ENCODE results near the gene GJB3. TPM values are rescaled to one million over a fixed set of nuclear protein-coding genes. Genes with fewer than 3 reads are reported as not detected.
A peak's percentile ranks its signal among the peaks of the same experiment; 100 is the strongest.

The GJB3 gene
- total RNA-seq, 1 donor from 2014 or later = not detected

DNA sequence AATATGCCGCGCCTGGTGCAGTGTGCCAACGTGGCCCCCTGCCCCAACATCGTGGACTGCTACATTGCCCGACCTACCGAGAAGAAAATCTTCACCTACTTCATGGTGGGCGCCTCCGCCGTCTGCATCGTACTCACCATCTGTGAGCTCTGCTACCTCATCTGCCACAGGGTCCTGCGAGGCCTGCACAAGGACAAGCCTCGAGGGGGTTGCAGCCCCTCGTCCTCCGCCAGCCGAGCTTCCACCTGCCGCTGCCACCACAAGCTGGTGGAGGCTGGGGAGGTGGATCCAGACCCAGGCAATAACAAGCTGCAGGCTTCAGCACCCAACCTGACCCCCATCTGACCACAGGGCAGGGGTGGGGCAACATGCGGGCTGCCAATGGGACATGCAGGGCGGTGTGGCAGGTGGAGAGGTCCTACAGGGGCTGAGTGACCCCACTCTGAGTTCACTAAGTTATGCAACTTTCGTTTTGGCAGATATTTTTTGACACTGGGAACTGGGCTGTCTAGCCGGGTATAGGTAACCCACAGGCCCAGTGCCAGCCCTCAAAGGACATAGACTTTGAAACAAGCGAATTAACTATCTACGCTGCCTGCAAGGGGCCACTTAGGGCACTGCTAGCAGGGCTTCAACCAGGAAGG, 4.3 kb downstream of the GJB3 start:
- Histone ChIP-seq H3K27ac (ENCODE audit: low read depth, low read length) (no peak overlapping the region), H3K27me3 (ENCODE audit: control insufficient read depth in 3 of 3, insufficient read depth in 3 of 3, low read length in 3 of 3) (peaks cover 21 to 45% (median 36%) of the 10 kb centered on the region in 3 donors), H3K4me3 (ENCODE audit: low read length in 3 of 3) (no peak overlapping the region), H3K4me1 (ENCODE audit: control insufficient read depth in 3 of 3, insufficient read depth in 3 of 3, low read length in 3 of 3) (peaks cover 24 to 26% (median 26%) of the 10 kb centered on the region in 3 donors), H3K36me3 (ENCODE audit: control insufficient read depth in 3 of 3, insufficient read depth in 3 of 3, low read length in 3 of 3) (no peaks in the 10 kb centered on the region), H3K9ac (ENCODE audit: low read depth in 1 of 3, low read length in 3 of 3) (no peak overlapping the region), H3K9me3 (ENCODE audit: control insufficient read depth in 3 of 3, low read length in 3 of 3) (no peaks in the 10 kb centered on the region)

DNA sequence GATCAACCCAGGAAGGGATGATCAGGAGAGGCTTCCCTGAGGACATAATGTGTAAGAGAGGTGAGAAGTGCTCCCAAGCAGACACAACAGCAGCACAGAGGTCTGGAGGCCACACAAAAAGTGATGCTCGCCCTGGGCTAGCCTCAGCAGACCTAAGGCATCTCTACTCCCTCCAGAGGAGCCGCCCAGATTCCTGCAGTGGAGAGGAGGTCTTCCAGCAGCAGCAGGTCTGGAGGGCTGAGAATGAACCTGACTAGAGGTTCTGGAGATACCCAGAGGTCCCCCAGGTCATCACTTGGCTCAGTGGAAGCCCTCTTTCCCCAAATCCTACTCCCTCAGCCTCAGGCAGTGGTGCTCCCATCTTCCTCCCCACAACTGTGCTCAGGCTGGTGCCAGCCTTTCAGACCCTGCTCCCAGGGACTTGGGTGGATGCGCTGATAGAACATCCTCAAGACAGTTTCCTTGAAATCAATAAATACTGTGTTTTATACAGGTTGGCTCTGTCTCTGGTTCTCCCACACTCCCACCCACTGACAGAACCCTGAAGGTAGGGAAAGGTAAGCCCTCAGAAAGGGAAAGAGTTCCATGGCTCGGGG, 5.0 kb downstream of the GJB3 start:
- Histone ChIP-seq H3K9ac (ENCODE audit: low read depth in 1 of 3, low read length in 3 of 3) (no peak overlapping the region), H3K4me1 (ENCODE audit: control insufficient read depth in 3 of 3, insufficient read depth in 3 of 3, low read length in 3 of 3) (peaks cover 22 to 27% (median 24%) of the 10 kb centered on the region in 3 donors), H3K4me3 (ENCODE audit: low read length in 3 of 3) (no peak overlapping the region), H3K27me3 (ENCODE audit: control insufficient read depth in 3 of 3, insufficient read depth in 3 of 3, low read length in 3 of 3) (peaks cover 18 to 39% (median 30%) of the 10 kb centered on the region in 3 donors), H3K36me3 (ENCODE audit: control insufficient read depth in 3 of 3, insufficient read depth in 3 of 3, low read length in 3 of 3) (no peaks in the 10 kb centered on the region), H3K27ac (ENCODE audit: low read depth, low read length) (no peak overlapping the region), H3K9me3 (ENCODE audit: control insufficient read depth in 3 of 3, low read length in 3 of 3) (no peaks in the 10 kb centered on the region)

DNA sequence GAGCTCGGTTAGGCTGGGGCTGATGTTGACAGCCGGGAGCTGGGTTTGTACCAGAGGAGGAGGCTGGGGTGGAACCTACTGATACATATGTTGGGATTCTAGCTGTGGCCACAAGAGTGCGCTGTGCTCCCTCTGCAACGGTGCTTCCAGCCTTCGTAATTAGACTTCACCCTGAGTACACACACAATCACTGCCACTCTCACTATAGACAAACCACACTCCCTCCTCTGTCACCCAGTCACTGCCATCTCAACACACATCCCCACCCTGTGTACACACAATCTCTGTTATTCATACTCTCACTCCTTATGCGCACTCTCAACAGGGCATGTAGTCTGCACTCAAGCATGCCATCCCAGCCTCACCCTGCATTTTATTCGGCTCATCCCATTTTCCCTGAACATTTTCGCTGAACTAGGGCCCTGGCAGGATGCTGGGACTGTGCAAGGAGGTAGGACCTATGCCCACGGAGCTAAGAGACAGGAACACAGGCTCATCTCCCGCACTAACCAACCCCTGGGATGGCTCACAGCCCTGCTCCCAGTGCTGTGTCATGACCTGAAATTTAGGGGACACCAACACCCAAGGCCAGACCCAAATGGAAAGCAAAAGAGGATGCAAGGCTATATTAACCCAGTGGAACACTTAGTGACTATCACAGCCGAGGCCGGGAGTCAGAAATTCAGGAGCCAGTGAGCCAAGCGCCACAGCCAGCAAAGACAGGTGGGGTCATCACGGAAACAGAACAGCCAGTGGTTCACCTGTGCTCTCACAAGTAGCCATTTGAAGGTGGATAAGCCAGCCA, 5.7 kb downstream of the GJB3 start:
- Histone ChIP-seq H3K36me3 (ENCODE audit: control insufficient read depth in 3 of 3, insufficient read depth in 3 of 3, low read length in 3 of 3) (no peaks in the 10 kb centered on the region), H3K9me3 (ENCODE audit: control insufficient read depth in 3 of 3, low read length in 3 of 3) (no peaks in the 10 kb centered on the region), H3K27me3 (ENCODE audit: control insufficient read depth in 3 of 3, insufficient read depth in 3 of 3, low read length in 3 of 3) (peaks cover 11 to 32% (median 23%) of the 10 kb centered on the region in 3 donors), H3K4me1 (ENCODE audit: control insufficient read depth in 3 of 3, insufficient read depth in 3 of 3, low read length in 3 of 3) (peaks cover 16 to 22% (median 19%) of the 10 kb centered on the region in 3 donors), H3K4me3 (ENCODE audit: low read length in 3 of 3) (no peak overlapping the region), H3K27ac (ENCODE audit: low read depth, low read length) (no peak overlapping the region), H3K9ac (ENCODE audit: low read depth in 1 of 3, low read length in 3 of 3) (no peak overlapping the region)

DNA sequence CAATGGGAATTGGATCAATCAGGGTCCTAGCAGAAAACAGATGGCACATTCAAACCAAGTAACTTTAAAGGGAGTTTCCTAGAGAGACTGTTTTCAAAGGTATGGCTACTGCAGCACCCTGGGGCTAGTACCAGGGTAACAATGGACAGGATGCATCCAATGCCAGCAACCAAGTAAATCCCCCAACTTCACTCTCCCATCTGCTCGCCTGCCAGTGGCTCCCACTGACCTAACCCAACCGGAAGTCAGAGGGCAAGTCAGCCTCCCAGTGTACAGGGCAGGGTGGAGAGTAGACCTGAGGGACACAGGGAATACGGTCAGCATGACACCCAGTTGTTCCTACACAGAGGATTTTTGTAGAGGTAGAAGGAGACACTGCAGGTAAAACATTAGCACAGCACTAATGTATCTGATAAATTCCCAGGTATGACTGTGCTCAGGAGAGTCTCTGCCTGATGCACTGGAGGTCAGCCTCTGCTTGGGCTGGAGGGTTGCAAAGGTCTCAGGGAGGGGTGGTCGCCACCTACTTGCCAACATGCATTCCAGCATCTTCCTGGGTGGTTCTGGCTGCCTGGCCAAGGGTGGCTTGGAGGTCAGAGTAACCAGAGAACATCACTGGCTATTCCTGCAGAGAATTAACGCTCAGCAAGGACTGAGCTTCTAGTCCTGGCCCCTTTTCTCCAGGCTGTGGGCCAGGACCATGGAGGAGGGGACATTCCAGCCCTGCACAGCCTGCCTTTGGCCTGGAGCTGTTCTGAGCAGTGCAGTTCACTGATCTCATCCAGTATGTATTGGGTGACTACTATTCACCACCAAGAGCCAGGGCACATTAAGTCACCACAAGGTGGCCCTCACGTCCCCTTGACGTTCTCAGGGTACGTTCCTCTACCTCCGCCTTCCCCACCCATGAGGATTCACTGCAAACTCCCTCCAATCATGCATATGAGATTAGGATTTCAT, 6.7 kb downstream of the GJB3 start:
- Histone ChIP-seq H3K4me1 (ENCODE audit: control insufficient read depth in 3 of 3, insufficient read depth in 3 of 3, low read length in 3 of 3) (peaks cover 19 to 25% (median 22%) of the 10 kb centered on the region in 3 donors), H3K27ac (ENCODE audit: low read depth, low read length) (peak overlapping the region; percentile 30)

DNA sequence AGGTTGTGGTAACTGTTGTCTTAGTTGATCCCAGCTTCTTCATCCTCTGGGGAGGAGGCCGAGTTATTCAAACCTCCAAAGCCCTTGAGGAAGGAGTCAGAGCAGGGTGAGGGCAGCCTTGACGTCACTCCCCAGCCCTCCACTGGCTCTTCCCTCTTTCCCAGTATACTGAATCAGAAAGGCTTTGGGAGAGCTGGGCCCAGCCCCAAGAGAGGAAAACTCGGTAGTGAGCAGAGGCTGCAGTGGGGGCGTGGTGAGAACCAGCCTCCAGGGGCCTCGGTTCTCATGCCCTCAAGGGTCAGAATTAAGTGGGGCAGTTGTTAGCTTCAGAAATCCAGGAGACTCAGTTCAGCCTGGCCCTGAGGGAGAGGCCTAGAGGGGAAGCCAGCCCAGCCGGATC, 10.0 kb downstream of the GJB3 start:
- Histone ChIP-seq H3K9ac (ENCODE audit: low read depth in 1 of 3, low read length in 3 of 3) (no peak overlapping the region), H3K4me3 (ENCODE audit: low read length in 3 of 3) (no peak overlapping the region), H3K27ac (ENCODE audit: low read depth, low read length) (peak overlapping the region; percentile 71), H3K27me3 (ENCODE audit: control insufficient read depth in 3 of 3, insufficient read depth in 3 of 3, low read length in 3 of 3) (peaks cover 12 to 24% (median 13%) of the 10 kb centered on the region in 3 donors), H3K36me3 (ENCODE audit: control insufficient read depth in 3 of 3, insufficient read depth in 3 of 3, low read length in 3 of 3) (peaks cover 8 to 14% (median 10%) of the 10 kb centered on the region in 3 donors), H3K4me1 (ENCODE audit: control insufficient read depth in 3 of 3, insufficient read depth in 3 of 3, low read length in 3 of 3) (peaks cover 19 to 25% (median 22%) of the 10 kb centered on the region in 3 donors), H3K9me3 (ENCODE audit: control insufficient read depth in 3 of 3, low read length in 3 of 3) (no peaks in the 10 kb centered on the region)

More for the DNA sequence above, 6.7 kb downstream of the GJB3 start:
- Histone ChIP-seq H3K9me3 (ENCODE audit: control insufficient read depth in 3 of 3, low read length in 3 of 3) (no peaks in the 10 kb centered on the region), H3K4me3 (ENCODE audit: low read length in 3 of 3) (no peak overlapping the region), H3K36me3 (ENCODE audit: control insufficient read depth in 3 of 3, insufficient read depth in 3 of 3, low read length in 3 of 3) (no peaks in the 10 kb centered on the region), H3K9ac (ENCODE audit: low read depth in 1 of 3, low read length in 3 of 3) (peak overlapping the region in 1 of 3 donors; percentile 5), H3K27me3 (ENCODE audit: control insufficient read depth in 3 of 3, insufficient read depth in 3 of 3, low read length in 3 of 3) (peaks cover 3 to 29% (median 13%) of the 10 kb centered on the region in 3 donors)

DNA sequence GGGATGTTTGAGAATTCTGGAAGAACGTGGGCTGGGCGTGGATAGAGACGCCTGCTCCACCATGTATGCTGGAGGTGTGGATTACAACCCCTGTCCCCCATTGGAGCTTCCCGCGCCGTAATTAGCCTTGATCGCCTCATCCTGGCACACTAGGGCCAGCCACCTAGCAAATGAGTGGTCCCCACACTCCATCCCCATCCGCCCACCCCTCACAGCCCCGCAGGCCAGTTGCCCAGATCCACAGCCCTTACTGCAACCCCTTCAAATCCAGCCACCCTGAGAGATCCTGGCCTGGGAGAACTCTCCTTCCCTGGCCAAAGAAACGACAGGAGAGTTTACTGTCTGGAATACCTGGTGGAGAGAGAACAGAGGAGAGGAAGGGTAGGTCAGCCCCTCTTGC, 11.4 kb downstream of the GJB3 start:
- peak overlapping the region in 1 of 3 donors; percentile 32 for H3K9ac ChIP-seq (ENCODE audit: low read depth in 1 of 3, low read length in 3 of 3)
- H3K36me3 ChIP-seq (ENCODE audit: control insufficient read depth in 3 of 3, insufficient read depth in 3 of 3, low read length in 3 of 3) = peaks cover 8 to 19% (median 10%) of the 10 kb centered on the region in 3 donors
- H3K9me3 ChIP-seq (ENCODE audit: control insufficient read depth in 3 of 3, low read length in 3 of 3) = no peaks in the 10 kb centered on the region
- H3K4me1 ChIP-seq (ENCODE audit: control insufficient read depth in 3 of 3, insufficient read depth in 3 of 3, low read length in 3 of 3) = peaks cover 10 to 16% (median 15%) of the 10 kb centered on the region in 3 donors
- H3K27ac ChIP-seq (ENCODE audit: low read depth, low read length) = peak overlapping the region; percentile 71
- peak overlapping the region; percentile 14 to 43 (median 35) for H3K4me3 ChIP-seq (ENCODE audit: low read length in 3 of 3)
- H3K27me3 ChIP-seq (ENCODE audit: control insufficient read depth in 3 of 3, insufficient read depth in 3 of 3, low read length in 3 of 3) = peaks cover 12 to 20% (median 13%) of the 10 kb centered on the region in 3 donors

DNA sequence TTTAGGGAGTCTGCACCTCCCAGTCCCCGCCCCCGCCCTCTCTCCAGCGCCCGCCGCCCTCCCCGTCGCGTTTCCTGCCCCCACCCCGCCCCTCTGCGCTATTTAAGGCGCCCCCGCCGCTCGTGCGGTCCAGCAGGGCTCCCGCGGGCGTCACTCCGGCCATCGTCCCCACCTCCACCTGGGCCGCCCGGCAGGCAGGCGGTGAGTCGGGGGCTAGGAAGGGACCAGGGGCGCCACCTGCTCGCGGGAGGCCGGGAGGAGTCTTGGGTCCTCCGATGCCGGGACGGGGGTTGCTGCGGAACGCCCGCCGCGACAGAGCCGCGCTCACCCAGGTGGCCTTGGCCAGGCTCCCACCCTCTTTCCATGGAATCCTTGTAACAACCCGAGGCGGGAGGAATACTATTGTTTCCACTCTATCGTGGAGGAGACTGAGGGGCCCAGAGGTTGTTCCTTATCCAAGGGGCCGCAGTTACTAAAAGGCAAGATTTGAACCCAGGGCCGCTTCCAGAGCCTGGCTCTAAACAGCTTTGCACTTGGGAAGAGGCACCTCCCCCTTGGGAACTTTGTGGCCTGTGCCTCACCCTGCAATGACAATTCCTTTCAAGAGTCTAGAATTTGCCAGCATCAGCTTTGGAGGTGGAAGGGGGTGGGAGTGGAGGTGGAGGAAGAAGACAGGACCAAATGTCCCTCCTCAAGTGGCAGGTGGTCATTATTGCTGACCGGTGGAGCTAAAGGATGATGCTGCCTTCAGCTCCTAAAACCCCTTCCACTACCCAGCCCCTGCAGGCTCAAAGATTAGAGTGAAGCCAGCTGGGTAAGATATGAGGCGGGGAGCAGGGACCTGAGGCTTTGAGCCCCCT, 12.1 kb downstream of the GJB3 start, which contains the start of gene GJA4:
GJA4 (plus strand) TSS at position 132 of the 860 bp plus-strand sequence. CDS start 1,215 bp downstream, outside the sequence.
- Histone ChIP-seq H3K36me3 (ENCODE audit: control insufficient read depth in 3 of 3, insufficient read depth in 3 of 3, low read length in 3 of 3) (peaks cover 8 to 23% (median 10%) of the 10 kb centered on the region in 3 donors), H3K4me3 (ENCODE audit: low read length in 3 of 3) (peak within 1 kb of the TSS; percentile 54 to 67 (median 61)), H3K9me3 (ENCODE audit: control insufficient read depth in 3 of 3, low read length in 3 of 3) (no peaks in the 10 kb centered on the region), H3K4me1 (ENCODE audit: control insufficient read depth in 3 of 3, insufficient read depth in 3 of 3, low read length in 3 of 3) (peaks cover 3 to 10% (median 8%) of the 10 kb centered on the region in 3 donors), H3K9ac (ENCODE audit: low read depth in 1 of 3, low read length in 3 of 3) (peak within 1 kb of the TSS in 2 of 3 donors; percentile 62 to 76), H3K27me3 (ENCODE audit: control insufficient read depth in 3 of 3, insufficient read depth in 3 of 3, low read length in 3 of 3) (peaks cover 12 to 20% (median 13%) of the 10 kb centered on the region in 3 donors), H3K27ac (ENCODE audit: low read depth, low read length) (peak within 1 kb of the TSS; percentile 79)

DNA sequence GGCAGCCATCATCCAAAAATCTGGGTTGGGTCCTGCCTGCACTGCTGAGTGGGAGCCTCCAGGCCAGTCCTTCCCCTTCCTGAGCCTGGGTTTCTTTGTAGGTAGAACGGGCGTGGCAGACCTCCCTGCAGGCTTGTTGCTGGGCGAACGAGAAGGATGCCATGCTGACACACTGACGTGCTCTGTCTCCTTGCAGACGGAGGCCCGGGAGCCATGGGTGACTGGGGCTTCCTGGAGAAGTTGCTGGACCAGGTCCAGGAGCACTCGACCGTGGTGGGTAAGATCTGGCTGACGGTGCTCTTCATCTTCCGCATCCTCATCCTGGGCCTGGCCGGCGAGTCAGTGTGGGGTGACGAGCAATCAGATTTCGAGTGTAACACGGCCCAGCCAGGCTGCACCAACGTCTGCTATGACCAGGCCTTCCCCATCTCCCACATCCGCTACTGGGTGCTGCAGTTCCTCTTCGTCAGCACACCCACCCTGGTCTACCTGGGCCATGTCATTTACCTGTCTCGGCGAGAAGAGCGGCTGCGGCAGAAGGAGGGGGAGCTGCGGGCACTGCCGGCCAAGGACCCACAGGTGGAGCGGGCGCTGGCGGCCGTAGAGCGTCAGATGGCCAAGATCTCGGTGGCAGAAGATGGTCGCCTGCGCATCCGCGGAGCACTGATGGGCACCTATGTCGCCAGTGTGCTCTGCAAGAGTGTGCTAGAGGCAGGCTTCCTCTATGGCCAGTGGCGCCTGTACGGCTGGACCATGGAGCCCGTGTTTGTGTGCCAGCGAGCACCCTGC, 13.2 kb downstream of the GJB3 start:
- H3K9ac ChIP-seq (ENCODE audit: low read depth in 1 of 3, low read length in 3 of 3) = peak overlapping the region in 2 of 3 donors; percentile 23 to 76
- H3K9me3 ChIP-seq (ENCODE audit: control insufficient read depth in 3 of 3, low read length in 3 of 3) = no peaks in the 10 kb centered on the region
- H3K4me3 ChIP-seq (ENCODE audit: low read length in 3 of 3) = peak overlapping the region; percentile 54 to 67 (median 61)
- H3K27me3 ChIP-seq (ENCODE audit: control insufficient read depth in 3 of 3, insufficient read depth in 3 of 3, low read length in 3 of 3) = peaks cover 12 to 20% (median 13%) of the 10 kb centered on the region in 3 donors
- peaks cover 8 to 23% (median 10%) of the 10 kb centered on the region in 3 donors for H3K36me3 ChIP-seq (ENCODE audit: control insufficient read depth in 3 of 3, insufficient read depth in 3 of 3, low read length in 3 of 3)
- peaks cover 0 to 8% (median 6%) of the 10 kb centered on the region in 3 donors for H3K4me1 ChIP-seq (ENCODE audit: control insufficient read depth in 3 of 3, insufficient read depth in 3 of 3, low read length in 3 of 3)
- peak overlapping the region; percentile 79 for H3K27ac ChIP-seq (ENCODE audit: low read depth, low read length)

Measured in skeletal muscle tissue (tissue), 4 donors.